MM.1S (cell line): ENCODE data around the gene NR5A2.

ENCODE experiments used
- DNase-seq: peaks from one replicate; pipeline ENCODE4 v3.0.0-alpha.2; 2015
- H2AFZ ChIP-seq: fragments of 300-600 bp; sonication (generic); 2 replicates; pipeline ENCODE4 v1.6.0; 2016; ENCODE audit warnings: antibody characterized with exemption, low read length
- H3F3A ChIP-seq: fragments of 300-600 bp; sonication (generic); 2 replicates; pipeline ENCODE4 v1.6.1; 2016; ENCODE audit warnings: mild to moderate bottlenecking, antibody characterized with exemption, low read length, moderate library complexity, mixed read lengths; ENCODE audit not compliant: insufficient read depth
- H3K27ac ChIP-seq: fragments of 300-600 bp; sonication (generic); 2 replicates; pipeline ENCODE4 v1.5.1; 2016; ENCODE audit warnings: mild to moderate bottlenecking, low read length
- H3K27me3 ChIP-seq: fragments of 300-600 bp; sonication (generic); replicated peaks from 2 replicates; pipeline ENCODE4 v1.6.0; 2016; ENCODE audit warnings: low read length; ENCODE audit not compliant: insufficient read depth
- H3K36me3 ChIP-seq: fragments of 300-600 bp; sonication (generic); replicated peaks from 2 replicates; pipeline ENCODE4 v1.6.1; 2016; ENCODE audit warnings: mild to moderate bottlenecking, low read length, mixed read lengths; ENCODE audit not compliant: insufficient read depth
- H3K4me1 ChIP-seq: fragments of 300-600 bp; sonication (generic); 2 replicates; pipeline ENCODE4 v1.6.1; 2016; ENCODE audit warnings: low read length, mixed read lengths
- H3K4me2 ChIP-seq: fragments of 300-600 bp; sonication (generic); 2 replicates; pipeline ENCODE4 v1.6.0; 2016; ENCODE audit warnings: low read depth, low read length
- H3K4me3 ChIP-seq: fragments of 300-600 bp; sonication (generic); 2 replicates; pipeline ENCODE4 v1.5.1; 2016; ENCODE audit warnings: low read length, mixed read lengths
- H3K79me2 ChIP-seq: fragments of 300-600 bp; sonication (generic); 2 replicates; pipeline ENCODE4 v1.6.1; 2016; ENCODE audit warnings: mixed run types, low read length, mixed read lengths
- H3K9ac ChIP-seq: fragments of 300-600 bp; sonication (generic); 2 replicates; pipeline ENCODE4 v1.6.1; 2016; ENCODE audit warnings: low read length, mixed read lengths
- H3K9me2 ChIP-seq: fragments of 300-600 bp; sonication (generic); replicated peaks from 2 replicates; pipeline ENCODE4 v1.6.1; 2016; ENCODE audit warnings: mild to moderate bottlenecking, low read length, mixed read lengths; ENCODE audit not compliant: insufficient read depth
- H3K9me3 ChIP-seq: fragments of 300-600 bp; sonication (generic); replicated peaks from 2 replicates; pipeline ENCODE4 v1.6.1; 2016; ENCODE audit warnings: mild to moderate bottlenecking, low read length, mixed read lengths; ENCODE audit not compliant: insufficient read depth
- H4K20me1 ChIP-seq: fragments of 300-600 bp; sonication (generic); 2 replicates; pipeline ENCODE4 v1.6.1; 2016; ENCODE audit warnings: mild to moderate bottlenecking, low read length, moderate library complexity, mixed read lengths; ENCODE audit not compliant: insufficient read depth
- CTCF ChIP-seq: fragments of 300-600 bp; sonication (generic); IDR thresholded peaks from 2 replicates; pipeline ENCODE4 v1.5.1; 2016; ENCODE audit warnings: antibody characterized with exemption, low read length, mixed read lengths
- EZH2 ChIP-seq: fragments of 300-600 bp; sonication (generic); optimal IDR thresholded peaks from 2 replicates; pipeline ENCODE3; 2017; ENCODE audit warnings: low read depth, mild to moderate bottlenecking, antibody characterized with exemption, low read length, mixed read lengths
- EZH2phosphoT487 ChIP-seq: fragments of 300-600 bp; sonication (generic); IDR thresholded peaks from 2 replicates; pipeline ENCODE4 v1.6.1; 2018; ENCODE audit warnings: antibody characterized with exemption, low read length

Gene NR5A2

GRCh38 chr1:200035397-200035955, 8.0 kb downstream of the NR5A2 start:
- Histone ChIP-seq H2AFZ (no peak overlapping the region), H3K27me3 (peaks cover 59% of the 10 kb centered on the region)

GRCh38 chr1:200035956-200036618, 8.6 kb downstream of the NR5A2 start:
- Histone ChIP-seq H3K79me2 (no peaks in the 10 kb centered on the region), H3F3A (no peaks in the 10 kb centered on the region), H3K9ac (no peak overlapping the region), H3K4me3 (no peak overlapping the region), H3K36me3 (no peaks in the 10 kb centered on the region), H3K4me1 (no peaks in the 10 kb centered on the region), H3K4me2 (no peak overlapping the region), H3K27ac (no peak overlapping the region), H3K9me3 (no peaks in the 10 kb centered on the region), H4K20me1 (no peaks in the 10 kb centered on the region), H3K9me2 (no peaks in the 10 kb centered on the region), H2AFZ (no peak overlapping the region), H3K27me3 (peaks cover 62% of the 10 kb centered on the region)
- no peak for TF ChIP-seq EZH2
- TF ChIP-seq EZH2phosphoT487, result no peak
- no peak for TF ChIP-seq CTCF
- no peak for DNase-seq

More at GRCh38 chr1:200035397-200035955, 8.0 kb downstream of the NR5A2 start:
- Histone ChIP-seq H3K27ac (no peak overlapping the region), H3K4me1 (no peaks in the 10 kb centered on the region), H3K79me2 (no peaks in the 10 kb centered on the region), H3K4me3 (no peak overlapping the region), H3K9me3 (no peaks in the 10 kb centered on the region), H3K9me2 (no peaks in the 10 kb centered on the region), H3K36me3 (no peaks in the 10 kb centered on the region), H3F3A (no peaks in the 10 kb centered on the region), H3K4me2 (no peak overlapping the region), H3K9ac (no peak overlapping the region), H4K20me1 (no peaks in the 10 kb centered on the region)
- TF ChIP-seq EZH2 (no peak), EZH2phosphoT487 (no peak), CTCF (no peak)
- no peak for DNase-seq

DNA sequence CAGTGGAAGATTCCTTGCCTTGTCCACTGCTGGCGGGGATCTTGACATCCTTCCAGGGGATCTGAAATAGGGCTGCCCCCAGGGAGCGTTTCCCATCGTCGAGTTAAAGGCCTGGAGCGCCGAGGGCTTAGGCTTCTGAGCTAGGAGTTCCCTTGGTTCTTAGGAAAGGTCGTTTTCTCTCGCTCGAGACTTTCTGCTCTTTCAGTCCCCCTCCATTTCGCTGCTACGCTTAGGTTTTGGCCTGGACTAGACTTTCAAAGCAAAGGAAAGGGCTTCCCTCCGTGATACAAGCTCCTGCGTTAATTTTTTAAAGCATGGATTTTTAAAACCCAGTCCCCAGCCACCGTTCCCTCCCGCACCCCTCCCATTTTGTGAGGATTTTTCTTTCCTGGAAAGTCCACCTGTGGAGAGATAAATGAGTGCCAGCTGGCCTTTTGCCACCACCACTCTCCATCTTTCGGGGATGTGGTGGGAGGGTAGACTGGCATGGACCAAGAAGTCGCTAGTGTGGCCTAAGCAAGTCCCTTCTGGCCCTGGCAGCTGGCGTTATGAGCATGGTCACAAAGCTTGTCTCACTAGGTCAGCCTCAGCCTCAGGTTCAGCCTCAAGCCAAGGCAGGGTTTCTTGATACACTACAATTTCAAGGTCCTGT, 9.2 kb downstream of the NR5A2 start:
- H2AFZ ChIP-seq, result no peak overlapping the region
- no peak overlapping the region for H3K9ac ChIP-seq

More for the DNA sequence above, 9.2 kb downstream of the NR5A2 start:
- H3K27me3 ChIP-seq, result peaks cover 69% of the 10 kb centered on the region
- TF ChIP-seq EZH2phosphoT487 (no peak), EZH2 (no peak), CTCF (no peak)
- H3K9me2 ChIP-seq, result no peaks in the 10 kb centered on the region
- H3K79me2 ChIP-seq, result no peaks in the 10 kb centered on the region
- H3K4me3 ChIP-seq, result no peak overlapping the region
- H4K20me1 ChIP-seq, result no peaks in the 10 kb centered on the region
- H3K36me3 ChIP-seq, result no peaks in the 10 kb centered on the region
- H3K4me2 ChIP-seq, result no peak overlapping the region
- DNase-seq, result no peak
- no peak overlapping the region for H3K27ac ChIP-seq
- H3K9me3 ChIP-seq, result no peaks in the 10 kb centered on the region
- H3K4me1 ChIP-seq, result peaks cover 3% of the 10 kb centered on the region; the same call in 1 of the 2 replicates
- H3F3A ChIP-seq, result no peaks in the 10 kb centered on the region
